Measurements from ENCODE around the gene OR5H6. TPM values are rescaled to one million over a fixed set of nuclear protein-coding genes. Genes with fewer than 3 reads are reported as not detected.

Gene OR5H6
- not detected for total RNA-seq

DNA sequence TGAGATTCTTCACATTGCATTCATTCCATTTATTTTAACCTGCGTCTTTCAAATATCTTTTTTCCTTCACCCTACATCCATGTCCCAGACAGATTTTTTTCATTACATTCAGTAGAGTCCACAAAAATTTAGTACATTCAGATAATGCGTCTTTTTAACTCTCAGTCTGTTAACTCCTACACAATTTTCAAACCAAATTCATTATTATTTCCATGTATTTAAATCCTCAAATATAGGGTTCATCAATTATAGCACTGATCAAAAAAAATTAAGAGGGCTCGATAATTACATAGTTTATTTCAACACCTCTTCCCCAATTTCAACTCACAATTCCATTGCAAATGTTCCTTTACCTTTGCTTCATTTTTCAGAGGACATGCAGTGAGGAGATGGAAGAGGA is at the start of gene OR5H6:
TSS of gene OR5H6 (plus strand) at position 301 of the 400 bp plus-strand sequence. CDS start at position 390, 89 bp downstream.
- H3K4me3 ChIP-seq: no peak within 1 kb of the TSS
- WGBS, 2 donors: 65 to 70% methylated on average over 3 of the region's 3 CpGs
- H3K36me3 ChIP-seq: no peaks in the 10 kb centered on the region
- no peaks in the 10 kb centered on the region for H3K27me3 ChIP-seq
- intact Hi-C loops (cut with DNase I): no loop called here
- TF ChIP-seq POLR2A (IDR thresholded peaks at IDR 0.05): no peak
- TF ChIP-seq CTCF (IDR thresholded peaks at IDR 0.05): no peak
- no peaks in the 10 kb centered on the region for H3K4me1 ChIP-seq
- DNase-seq: no peak
- no peaks in the 10 kb centered on the region for H3K9me3 ChIP-seq
- H3K27ac ChIP-seq: no peak within 1 kb of the TSS

GRCh38 chr3:98215051-98215450 is 49.0 kb upstream of the OR5H6 start:
- Histone ChIP-seq H3K4me3 (no peak overlapping the region), H3K27ac (no peak overlapping the region), H3K36me3 (no peaks in the 10 kb centered on the region), H3K4me1 (no peaks in the 10 kb centered on the region), H3K9me3 (no peaks in the 10 kb centered on the region), H3K27me3 (no peaks in the 10 kb centered on the region)
- TF ChIP-seq POLR2A (IDR thresholded peaks at IDR 0.05) (no peak), CTCF (IDR thresholded peaks at IDR 0.05) (no peak)
- intact Hi-C loops (cut with DNase I): no loop called here
- no peak for DNase-seq
- WGBS, 2 donors: 57 to 60% methylated on average over 3 of the region's 3 CpGs

GRCh38 chr3:98223907-98224672 is 40.0 kb upstream of the OR5H6 start:
- no peak for TF ChIP-seq POLR2A (IDR thresholded peaks at IDR 0.05)
- TF ChIP-seq CTCF (IDR thresholded peaks at IDR 0.05): no peak
- H3K27me3 ChIP-seq: no peaks in the 10 kb centered on the region
- H3K27ac ChIP-seq: no peak overlapping the region
- H3K9me3 ChIP-seq: no peaks in the 10 kb centered on the region
- intact Hi-C loops (cut with DNase I): no loop called here
- DNase-seq: no peak
- 58 to 69% methylated on average over 6 of the region's 6 CpGs for WGBS, 2 donors
- H3K4me1 ChIP-seq: no peaks in the 10 kb centered on the region
- H3K4me3 ChIP-seq: no peak overlapping the region
- no peaks in the 10 kb centered on the region for H3K36me3 ChIP-seq

DNA sequence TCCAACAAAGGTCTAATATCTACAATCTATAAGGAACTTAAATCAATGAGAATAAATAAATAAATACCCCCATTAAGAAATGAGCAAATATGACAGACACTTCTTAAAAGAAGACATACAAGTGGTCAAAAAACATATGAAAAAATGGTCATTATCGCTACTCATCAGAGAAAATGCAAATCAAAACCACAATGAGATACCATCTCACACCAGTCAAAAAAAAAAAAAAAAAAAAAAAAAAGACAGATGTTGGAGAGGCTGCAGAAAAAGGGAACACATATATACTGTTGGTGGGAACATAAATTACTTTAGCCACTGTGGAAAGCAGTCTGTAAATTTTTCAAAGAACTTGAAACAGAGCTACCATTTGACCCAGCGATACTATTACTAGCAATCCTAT is 31.6 kb upstream of the OR5H6 start:
- H3K4me3 ChIP-seq: no peak overlapping the region
- intact Hi-C loops (cut with DNase I): no loop called here
- 48 to 57% methylated on average over 2 of the region's 2 CpGs for WGBS, 2 donors
- H3K4me1 ChIP-seq: no peaks in the 10 kb centered on the region
- no peaks in the 10 kb centered on the region for H3K9me3 ChIP-seq
- H3K27ac ChIP-seq: no peak overlapping the region
- no peak for TF ChIP-seq CTCF (IDR thresholded peaks at IDR 0.05)
- TF ChIP-seq POLR2A (IDR thresholded peaks at IDR 0.05): no peak
- H3K36me3 ChIP-seq: no peaks in the 10 kb centered on the region
- H3K27me3 ChIP-seq: no peaks in the 10 kb centered on the region
- no peak for DNase-seq

DNA sequence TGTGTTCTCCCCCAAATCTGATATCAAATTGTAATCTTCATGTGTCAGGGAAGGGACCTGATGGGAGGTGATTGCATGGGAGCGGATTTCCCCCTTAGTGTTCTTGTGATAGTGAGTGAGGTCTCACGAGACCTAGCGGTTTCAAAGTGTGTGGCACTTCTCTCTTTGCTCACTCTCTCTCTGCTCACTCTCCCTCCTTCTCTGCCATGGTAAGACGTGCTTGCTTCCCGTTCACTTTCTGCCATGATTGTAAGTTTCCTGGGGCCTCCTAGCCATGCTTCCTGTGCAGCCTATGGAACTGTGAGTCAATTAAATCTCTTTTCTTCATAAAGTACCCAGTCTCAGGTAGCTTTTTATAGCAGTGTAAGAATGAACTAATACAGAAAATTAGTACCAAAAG is 30.6 kb upstream of the OR5H6 start:
- intact Hi-C loops (cut with DNase I): no loop called here
- 52 to 57% methylated on average over 5 of the region's 5 CpGs for WGBS, 2 donors
- no peak overlapping the region for H3K27ac ChIP-seq
- TF ChIP-seq CTCF (IDR thresholded peaks at IDR 0.05): no peak
- TF ChIP-seq POLR2A (IDR thresholded peaks at IDR 0.05): no peak
- H3K4me1 ChIP-seq: no peaks in the 10 kb centered on the region
- H3K36me3 ChIP-seq: no peaks in the 10 kb centered on the region
- no peaks in the 10 kb centered on the region for H3K9me3 ChIP-seq
- H3K27me3 ChIP-seq: no peaks in the 10 kb centered on the region
- no peak overlapping the region for H3K4me3 ChIP-seq
- DNase-seq: no peak
